Measurements from ENCODE around the gene MTMR11.

MTMR11 gene

DNA sequence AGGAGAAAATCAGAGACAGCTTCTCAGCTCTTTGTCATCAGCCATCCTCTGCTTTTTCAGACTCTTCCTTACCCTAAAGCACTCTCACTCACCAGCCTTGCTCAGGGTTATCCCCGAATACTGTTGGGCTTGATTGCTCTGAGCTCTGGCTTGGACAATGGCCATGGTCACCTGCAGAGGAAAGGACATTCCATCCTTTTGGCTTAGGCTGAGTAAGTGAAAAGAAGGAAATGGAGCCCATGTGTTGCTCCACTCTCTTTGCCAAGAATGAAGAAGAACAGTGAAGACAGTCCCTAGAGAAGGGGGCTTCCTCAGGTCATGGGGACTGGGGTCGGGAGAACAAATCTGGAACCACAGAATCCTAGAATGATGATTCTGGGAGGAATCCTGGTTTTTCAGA is 2.3 kb downstream of the MTMR11 start:
- no peak for DNase-seq (ENCODE audit: low read depth)

DNA sequence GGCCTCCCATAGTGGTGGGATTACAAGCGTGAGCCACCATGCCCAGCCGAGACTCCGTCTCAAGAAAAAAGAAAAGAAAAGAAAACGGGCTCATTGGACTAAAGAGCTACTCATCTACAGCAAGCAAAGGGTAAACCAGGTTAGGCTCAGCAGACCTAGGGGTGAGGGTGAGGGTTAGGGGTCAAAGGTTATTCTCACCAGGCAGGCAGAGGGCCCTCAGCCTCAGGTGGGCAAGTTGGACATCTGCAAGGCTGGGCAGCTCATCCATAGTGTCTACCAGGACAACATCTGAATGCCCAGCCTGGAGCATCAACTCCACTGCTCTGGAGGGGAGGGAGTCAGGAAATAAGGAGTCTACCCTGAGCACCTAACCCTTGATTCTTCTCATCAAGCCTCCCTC is 3.5 kb downstream of the MTMR11 start:
- no peak for DNase-seq (ENCODE audit: low read depth)

DNA sequence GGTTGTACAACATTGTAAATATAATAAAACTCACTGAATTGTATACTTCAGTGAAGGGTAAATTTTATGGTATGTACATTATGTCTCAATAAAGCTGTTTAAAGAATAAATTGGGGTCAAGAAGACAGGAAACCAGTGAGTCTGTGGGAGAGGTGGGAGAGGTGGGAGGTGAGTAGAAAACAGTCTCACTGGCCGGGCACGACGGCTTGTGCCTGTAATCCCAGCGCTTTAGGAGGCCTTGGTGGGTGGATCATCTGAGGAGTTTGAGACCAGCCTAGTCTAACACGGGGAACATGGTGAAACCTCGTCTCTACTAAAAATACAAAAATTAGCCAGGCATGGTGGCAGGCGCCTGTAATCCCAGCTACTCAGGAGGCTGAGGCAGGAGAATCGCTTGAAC is 4.2 kb downstream of the MTMR11 start:
- no peak for DNase-seq (ENCODE audit: low read depth)

DNA sequence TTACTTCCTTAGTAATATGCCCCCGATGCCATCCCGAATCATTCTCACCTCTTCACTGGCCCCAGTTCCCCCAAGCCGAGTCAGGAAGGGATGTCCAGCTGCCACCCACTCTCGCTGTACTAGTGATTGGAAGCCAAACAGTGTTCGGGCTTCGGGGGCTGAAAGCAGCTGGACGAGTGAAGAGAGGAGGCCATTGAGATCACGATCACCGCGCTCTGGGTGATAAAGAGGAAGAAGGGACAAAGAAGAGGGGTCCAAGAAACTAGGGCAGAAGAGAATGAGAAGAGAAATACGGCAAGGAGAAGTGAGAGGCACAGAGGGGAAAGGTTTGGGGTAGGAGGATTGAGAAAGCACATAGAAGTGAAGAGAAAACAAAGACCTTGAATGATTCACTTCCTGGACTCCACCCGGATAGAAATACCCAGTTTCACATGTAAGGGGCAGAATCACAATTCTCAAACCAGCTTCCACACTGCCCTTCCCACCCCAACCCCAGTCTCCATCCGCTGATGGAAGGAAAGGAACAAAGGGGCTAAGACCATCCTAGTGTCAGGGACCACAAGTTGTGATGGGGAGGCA is 5.4 kb downstream of the MTMR11 start:
- DNase-seq (ENCODE audit: low read depth) = no peak

DNA sequence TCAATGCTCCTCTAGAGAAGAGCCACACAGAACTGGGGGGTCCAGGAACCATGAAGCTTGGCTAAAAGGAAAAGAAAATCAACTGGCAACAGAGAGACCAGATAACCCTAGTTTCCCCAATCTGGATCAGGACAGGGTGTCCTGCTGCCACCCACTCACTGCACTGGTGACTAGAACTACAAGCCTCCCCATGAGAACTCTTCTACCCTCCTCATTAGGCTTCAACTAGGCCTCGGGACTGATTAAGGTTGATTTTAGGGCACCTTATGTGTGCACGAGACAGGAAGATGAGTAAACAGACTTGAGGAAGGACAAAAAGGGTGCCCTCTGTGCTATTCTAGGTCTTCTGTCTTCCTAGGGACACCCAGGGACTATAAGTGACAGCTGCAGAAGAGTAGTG is 6.8 kb downstream of the MTMR11 start:
- no peak for DNase-seq (ENCODE audit: low read depth)

DNA sequence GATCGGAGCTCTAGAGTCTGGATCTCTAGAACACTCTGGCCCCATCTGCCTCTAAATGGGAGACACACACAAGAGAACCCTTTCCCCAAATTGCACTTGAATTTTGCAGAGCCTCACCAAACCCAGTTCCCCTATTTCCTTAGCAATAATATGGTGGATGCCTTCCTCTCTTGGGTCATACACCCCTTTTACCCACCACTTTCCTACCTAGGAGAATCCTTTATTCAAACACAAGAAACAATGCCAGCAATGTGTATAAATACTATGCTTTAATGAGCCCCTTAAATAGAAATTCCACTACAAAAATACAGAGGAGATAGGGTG is 8.3 kb downstream of the MTMR11 start:
- no peak for DNase-seq (ENCODE audit: low read depth)

DNA sequence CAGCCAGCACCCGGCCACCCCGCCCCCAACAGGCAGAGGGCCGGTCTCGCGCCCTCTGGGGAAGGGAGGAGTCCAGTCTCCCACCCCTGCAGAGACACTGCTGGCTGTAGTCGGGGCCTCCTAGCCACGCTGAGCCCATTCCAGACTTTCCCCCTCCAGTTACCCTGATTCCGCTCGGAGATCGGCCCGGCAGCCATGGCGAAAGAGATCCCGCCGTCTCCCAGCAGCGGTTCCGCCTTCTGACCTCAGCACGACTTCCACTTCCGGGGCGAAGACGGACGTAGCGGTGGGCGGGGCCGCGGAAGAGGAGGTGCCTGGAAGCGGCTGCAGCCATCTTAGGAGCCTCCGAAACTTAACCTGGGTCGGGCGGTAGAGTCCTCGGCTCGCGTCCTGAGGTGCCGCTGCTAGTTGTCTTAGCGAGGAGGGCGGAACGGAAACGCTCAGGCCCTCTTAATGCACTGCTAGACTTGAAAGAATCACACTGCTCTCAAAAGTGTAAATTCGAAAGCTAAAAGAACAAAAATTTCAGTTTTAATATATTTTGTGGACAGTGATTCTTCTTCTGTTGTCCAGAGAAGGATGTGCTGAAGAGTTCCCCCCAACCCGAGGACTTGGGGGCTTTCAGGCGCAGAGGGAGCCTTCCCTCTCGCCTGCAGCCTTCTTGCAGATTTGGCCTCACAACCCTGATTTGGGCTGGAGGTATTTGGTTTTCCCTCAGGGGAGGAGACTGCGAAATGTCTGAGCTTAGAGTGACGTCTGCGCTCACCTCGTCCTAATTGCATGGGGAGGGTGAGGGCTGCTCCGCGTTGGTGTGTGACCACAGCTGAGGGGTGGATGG is 8.9 kb downstream of the MTMR11 start, which contains the start of gene SF3B4:
TSS of gene SF3B4 (minus strand) at position 241 of the 838 bp plus-strand sequence. CDS start at position 197, 44 bp downstream.
- peak; percentile 95 for DNase-seq (ENCODE audit: low read depth)

DNA sequence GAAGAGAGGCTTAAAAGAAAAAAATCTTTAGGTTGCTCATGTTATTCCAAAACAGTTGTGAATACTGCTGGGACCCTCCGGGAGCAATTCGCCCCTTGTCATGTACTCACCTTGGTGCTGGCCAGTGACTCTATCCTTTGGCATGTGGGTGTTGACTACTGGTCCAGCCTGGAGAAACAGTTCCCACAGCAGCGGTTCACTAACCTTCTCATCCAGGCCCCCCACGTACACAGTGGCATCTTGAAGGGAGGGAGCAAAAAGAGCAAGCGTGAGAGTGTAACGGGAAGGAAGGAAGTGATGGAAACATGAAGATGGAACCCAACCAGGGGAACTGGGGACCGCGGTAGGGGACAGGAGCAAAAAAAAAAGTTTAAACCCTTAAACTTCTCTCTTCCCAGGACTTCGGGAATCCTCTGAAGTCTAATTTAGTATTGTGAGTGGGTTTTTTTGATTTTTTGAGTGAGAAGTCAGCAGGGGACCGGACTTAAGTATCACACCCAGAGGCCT is 9.6 kb downstream of the MTMR11 start:
- no peak for DNase-seq (ENCODE audit: low read depth)

DNA sequence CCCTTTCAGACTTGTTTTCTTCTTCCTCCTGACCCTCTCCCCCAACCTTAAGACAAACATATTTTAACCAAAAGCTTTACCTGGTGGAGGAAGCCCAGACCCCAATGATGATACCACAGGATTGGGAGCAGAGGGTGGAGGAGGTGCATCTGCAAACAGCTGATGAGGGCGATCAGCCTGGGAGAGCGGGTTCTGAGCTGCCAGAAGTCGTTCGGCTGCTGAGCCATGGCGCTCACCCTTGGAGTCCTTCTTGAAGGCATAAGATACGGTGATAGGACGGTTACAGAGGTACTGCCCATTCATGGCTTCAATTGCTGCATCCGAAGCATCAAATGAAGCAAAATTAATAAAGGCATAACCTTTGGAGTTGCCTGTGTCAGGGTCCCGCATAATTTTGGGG is 10.4 kb downstream of the MTMR11 start:
- no peak for DNase-seq (ENCODE audit: low read depth)

DNA sequence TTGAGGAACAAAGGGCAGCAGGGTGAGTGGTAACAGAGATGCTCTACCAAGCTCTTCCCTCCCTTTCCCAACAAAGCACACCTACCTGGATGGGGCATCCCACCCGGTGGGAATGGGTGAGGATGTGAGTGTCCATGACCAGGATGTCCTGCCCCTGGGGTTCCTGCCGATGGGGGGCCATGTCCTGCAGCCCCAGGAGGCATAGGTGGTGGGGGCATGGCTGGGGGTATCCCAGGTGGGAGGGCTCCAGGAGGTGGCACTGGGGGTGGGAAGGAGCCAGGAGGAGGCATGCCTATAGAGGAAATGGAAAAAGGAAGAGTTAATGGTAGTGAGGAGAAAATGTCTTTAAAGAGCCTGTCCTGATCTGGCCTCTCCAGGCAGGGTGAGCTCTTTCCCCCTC is 10.9 kb downstream of the MTMR11 start:
- DNase-seq (ENCODE audit: low read depth) = no peak

DNA sequence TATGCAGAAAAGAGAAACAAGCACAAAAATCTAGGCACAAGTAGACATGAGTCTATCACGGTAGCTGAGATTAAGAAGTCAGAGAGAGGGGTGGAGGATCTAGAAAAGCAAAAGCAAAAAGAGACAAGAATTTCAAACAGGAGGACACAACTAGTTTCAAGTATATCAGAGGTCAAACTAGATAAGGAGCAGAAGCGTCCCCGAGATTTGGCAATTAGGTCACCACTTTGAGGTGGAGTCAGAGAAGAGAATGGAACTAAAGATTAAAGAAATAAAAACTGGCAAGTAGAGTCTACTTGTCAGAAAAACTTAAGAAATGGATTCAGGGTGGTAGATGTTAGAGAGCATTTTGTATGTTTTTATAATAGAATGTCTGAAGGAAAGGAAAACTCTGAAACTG is 11.3 kb downstream of the MTMR11 start:
- no peak for DNase-seq (ENCODE audit: low read depth)

DNA sequence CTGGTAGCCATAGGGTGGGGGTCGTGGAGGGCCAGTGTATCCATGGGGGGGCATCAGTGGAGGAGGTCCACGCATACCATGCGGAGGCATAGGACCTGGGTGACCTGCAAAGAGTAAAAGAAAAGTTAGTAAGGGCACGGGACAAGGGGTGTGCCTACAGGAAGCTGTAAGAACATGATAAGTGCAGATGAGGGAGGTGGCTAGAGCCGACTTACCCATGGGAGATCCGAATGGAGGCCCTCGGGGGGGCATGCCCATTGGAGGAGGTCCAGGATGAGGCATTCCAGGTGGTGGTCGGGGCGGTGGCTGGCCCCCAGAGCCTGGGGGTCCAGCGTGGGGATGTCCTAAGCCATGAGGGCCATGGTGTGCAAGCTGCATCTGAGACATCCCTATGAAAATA is 13.1 kb downstream of the MTMR11 start:
- DNase-seq (ENCODE audit: low read depth) = no peak

DNA sequence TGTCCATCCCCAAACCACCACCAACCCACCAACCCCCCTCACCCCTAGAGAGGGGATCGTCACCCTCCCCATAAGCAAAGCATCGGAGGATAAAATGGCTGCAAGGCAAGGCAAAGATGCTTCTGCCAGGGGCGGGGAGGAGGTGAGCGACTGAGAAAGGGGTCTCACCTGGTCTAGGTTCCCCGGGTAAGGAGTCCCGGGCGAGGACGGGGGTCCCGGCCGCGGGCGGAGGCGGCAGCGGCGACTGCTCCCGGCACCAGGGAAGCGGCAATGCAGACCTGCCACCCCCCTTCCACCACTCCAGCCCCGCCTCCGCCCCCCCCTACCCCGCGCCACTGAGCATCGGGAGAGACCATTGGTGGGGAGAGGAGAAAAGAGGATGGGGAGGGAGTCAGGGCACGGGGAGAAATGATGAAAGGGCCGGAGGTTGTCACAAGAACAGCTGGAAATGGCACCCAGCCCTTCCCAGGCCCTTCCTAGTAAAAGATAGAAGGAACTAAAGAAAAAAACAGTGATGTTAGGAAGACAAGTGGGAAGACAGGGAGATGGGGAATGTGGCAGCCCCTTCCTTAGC is 19.0 kb downstream of the MTMR11 start, which contains the start of gene SV2A:
TSS of gene SV2A (minus strand) at position 274 of the 574 bp plus-strand sequence. CDS start 4,004 bp downstream, outside the sequence.
- no peak for DNase-seq (ENCODE audit: low read depth)

DNA sequence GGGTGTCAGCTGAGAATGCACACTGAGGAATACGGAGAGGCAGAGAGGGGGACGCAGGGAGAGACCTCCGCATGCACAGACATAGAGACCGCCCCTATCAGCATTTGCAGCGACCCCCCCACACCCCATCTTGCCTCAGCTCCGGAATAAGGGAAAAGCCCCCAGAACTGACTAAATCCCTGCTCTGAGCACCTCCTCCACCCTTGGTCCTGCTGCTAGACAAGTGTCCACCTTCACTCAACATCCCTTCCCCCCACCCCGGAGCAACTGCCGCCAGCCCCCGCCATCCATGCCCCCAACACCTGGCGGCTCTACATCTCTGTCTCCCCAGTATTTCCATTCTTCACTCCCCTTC is 19.8 kb downstream of the MTMR11 start:
- DNase-seq (ENCODE audit: low read depth) = no peak

DNA sequence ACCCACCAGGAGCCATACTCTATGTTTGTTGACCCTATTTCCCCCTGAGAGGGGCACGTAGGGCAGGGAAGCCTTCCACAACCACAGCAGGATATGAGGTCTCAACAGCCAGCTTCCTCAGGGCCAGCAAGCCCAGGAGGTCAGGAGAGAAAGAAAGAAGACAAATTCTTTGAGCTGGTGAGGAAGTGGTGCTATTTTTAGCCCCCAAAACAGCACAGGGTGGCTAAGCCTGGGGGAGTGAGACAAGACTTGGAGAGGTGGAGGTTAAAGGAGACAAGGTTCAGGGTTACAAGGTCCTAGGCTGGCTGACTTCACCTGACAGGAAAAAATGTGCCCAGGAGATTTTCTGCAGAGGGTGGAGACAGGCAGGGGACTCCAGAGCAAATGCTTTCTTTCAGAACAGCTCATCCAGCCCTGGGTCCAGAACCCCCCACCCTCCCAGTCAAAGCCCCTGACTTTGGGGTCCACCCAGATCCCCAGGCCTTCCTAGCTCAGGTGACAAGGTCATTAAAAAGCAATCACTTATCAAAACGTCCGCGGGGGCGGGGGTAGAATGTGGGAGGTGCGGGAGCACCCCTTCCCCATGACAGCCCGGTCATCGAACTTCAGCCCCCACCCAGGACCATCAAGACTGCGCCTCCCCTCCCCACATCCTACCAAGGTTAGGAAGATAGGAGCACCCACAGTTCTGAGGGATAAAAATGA is 20.3 kb downstream of the MTMR11 start:
- no peak for DNase-seq (ENCODE audit: low read depth)

DNA sequence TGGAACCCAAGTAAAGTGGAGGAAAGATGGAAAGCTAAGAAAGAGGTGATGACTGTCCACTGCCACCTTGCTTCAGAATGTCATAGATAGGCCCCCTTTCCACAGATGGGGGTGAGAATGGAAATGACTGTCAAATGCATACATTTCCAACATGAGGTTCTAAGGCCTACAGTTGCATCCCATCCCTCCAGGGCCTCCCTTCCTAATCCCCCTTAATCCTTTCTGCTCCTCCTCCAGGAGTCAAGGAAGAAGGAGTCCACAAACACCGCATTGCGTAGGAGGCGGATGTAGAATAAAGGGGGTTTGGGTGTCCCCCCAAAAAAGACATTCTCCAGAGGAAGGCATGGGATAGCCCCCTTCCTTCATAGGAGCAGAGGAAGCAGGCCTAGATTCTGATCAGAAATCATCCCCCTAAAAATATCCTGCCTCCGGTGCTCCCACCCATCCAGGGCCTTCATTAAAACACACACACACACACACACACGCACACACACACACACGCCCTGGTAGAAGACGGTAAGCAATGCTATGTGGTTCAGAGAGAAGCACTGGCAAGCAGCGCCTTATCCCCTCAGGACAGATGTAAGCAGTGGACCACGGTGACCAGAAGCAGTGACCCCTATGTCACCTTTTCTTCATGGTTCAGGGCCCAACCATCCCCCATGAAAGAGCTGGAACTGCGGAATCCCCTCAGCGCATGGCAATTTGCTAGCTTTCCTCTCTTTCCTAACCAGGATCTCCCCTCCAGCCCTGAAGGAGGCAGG is 21.1 kb downstream of the MTMR11 start:
- DNase-seq (ENCODE audit: low read depth) = no peak

DNA sequence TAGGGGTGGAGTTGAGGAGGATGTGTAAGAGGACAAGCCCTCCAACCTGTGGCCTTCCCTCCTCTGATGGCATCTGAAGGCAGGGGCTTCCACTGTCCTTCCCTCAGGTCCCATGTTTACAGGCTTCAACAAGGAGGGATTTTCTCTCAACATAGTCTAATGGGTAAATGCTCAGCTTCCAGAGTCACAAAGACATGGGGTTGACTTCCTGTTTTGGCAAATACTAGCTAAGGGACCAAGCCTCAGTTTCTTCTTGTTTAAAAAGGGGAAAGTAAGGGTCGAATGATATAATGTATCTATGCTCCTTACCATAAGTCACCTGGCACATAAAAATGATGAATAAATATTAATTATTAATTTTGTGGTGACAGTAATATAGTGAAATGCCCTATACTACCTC is 22.1 kb downstream of the MTMR11 start:
- no peak for DNase-seq (ENCODE audit: low read depth)

DNA sequence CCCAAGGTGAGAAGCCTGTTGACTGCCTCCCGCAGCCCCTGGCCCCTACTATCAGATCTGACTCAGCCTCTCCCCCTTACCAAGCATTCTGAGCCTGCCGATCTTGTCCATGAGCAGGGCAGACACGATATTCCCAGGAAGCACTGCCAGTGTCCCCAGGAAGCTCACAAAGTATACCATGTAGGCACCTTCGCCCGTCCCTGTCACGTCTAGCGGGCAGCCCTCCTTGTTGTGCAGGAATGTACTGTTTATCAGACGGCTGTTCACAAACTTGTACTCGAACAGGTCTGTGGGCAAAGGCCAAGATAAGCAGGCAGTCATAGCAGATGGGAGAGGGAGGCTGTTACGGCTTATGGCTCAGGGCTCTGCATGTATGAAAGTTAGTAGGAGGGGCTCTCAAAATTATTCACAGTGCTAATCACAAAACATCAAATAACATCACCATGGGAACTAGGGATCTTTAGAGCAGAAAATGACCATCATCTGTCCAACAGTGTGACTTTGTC is 30.1 kb downstream of the MTMR11 start:
- no peak for DNase-seq (ENCODE audit: low read depth)

DNA sequence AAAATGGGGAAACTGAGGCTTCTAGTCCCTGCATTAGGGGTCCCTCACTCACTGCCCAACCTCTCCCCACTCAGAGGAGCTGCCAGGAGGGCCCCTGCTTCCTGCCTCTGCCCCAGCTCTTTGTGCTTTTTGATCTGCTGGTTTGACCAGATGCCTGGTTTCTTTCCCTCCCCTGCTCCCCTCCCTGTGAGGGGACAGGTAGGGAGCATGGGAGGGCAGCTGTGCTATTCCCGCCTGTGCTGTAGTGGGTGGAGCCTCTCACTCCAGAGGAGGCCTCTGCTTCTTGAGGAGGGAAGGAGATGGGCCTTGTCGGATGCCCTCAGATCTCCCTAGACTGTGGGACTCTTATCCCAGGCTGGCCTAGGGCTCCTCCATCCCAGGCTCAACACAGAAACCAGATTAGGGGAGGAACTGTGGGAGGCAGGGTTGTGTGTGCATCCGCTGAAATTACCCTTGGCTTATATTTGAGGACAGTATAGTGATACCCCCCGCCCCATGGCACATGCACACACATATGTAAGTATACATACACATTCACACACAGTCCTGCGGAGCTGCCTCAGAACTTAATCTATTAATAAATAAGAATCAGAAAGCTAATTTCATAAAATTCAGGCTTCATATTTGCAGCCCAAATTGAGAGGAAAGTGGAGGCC is 32.7 kb downstream of the MTMR11 start:
- no peak for DNase-seq (ENCODE audit: low read depth)

DNA sequence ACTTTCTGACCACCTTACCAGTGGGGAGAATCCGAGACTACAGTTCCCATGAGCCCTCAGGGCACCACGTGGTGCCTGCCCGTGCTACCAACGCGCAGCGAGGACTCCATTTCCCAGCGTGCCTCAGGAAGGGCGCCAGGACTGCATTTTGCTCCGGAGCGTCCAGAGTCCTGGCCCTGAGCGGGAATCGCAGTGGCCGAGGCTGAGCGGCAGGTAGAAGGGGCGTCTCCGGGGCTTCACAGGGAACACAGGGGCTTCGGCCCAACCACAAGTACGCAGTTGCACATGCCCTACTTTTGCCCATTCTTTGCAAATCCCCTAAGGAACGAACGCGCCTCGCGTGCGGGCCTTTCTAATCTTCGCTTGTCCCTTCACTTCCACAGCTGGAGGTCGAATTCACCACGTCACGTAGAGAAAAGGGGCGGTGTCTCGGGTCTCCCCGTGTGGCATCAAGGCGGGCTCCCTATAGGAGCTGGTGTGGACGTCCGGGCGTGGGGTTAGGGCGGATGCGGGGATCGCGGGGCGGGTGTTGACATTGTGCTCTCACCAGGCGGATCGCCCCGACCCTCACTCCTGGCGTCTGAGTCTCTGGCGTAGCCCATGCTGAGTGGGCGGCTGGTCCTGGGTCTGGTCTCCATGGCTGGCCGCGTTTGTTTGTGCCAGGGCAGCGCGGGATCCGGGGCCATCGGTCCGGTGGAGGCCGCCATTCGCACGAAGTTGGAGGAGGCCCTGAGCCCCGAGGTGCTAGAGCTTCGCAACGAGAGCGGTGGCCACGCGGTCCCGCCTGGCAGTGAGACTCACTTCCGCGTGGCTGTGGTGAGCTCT is 37.0 kb downstream of the MTMR11 start, which contains the start of gene BOLA1:
TSS of gene BOLA1 (plus strand) at position 109 of the 825 bp plus-strand sequence. CDS start at position 601, 492 bp downstream.
- peak; percentile 74 for DNase-seq (ENCODE audit: low read depth)
